Neural progenitor cell (in vitro differentiated cells): Measurements from ENCODE around the gene FLAD1.

Experiments
- EZH2 ChIP-seq: fragments of 200-600 bp; sonication (generic); IDR thresholded peaks from 2 replicates; pipeline ENCODE4 v1.6.1; 2017; ENCODE audit warnings: antibody characterized with exemption, mild to moderate bottlenecking, moderate library complexity
- TF ChIP-seq, protein P1 (sequence below): fragments of 200-600 bp; sonication (generic); IDR thresholded peaks from 2 replicates; pipeline ENCODE4 v1.5.1; 2017; ENCODE audit warnings: antibody characterized with exemption, mild to moderate bottlenecking

DNA sequence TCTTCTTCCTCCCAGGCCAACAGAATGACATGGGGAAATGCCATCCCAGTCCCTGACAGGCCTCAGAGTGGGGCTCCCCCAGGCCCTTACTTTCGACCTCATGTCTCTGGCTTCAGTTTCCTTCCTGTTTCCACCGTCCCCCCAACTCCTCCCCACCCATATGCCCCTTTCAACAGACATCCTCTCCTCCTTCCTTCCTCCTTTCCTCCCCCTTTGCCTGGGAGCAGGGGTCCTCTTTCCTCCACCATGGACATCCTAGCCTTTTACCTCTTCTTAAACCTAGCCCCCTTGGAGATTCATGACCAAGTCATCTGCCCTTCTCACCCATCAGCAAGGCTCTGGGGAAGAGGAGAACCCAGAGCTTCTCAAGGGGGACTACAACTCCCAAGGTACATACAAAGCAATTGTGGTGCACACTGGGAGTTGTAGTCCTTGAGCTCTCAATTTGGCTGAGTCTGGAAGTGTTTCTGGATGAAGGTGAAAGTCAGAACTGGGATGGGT is 23.5 kb downstream of the FLAD1 start:
- TF ChIP-seq, protein P1, sequence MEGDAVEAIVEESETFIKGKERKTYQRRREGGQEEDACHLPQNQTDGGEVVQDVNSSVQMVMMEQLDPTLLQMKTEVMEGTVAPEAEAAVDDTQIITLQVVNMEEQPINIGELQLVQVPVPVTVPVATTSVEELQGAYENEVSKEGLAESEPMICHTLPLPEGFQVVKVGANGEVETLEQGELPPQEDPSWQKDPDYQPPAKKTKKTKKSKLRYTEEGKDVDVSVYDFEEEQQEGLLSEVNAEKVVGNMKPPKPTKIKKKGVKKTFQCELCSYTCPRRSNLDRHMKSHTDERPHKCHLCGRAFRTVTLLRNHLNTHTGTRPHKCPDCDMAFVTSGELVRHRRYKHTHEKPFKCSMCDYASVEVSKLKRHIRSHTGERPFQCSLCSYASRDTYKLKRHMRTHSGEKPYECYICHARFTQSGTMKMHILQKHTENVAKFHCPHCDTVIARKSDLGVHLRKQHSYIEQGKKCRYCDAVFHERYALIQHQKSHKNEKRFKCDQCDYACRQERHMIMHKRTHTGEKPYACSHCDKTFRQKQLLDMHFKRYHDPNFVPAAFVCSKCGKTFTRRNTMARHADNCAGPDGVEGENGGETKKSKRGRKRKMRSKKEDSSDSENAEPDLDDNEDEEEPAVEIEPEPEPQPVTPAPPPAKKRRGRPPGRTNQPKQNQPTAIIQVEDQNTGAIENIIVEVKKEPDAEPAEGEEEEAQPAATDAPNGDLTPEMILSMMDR = no peak
- TF ChIP-seq EZH2 = no peak
